Measurements from ENCODE around the gene PCDH9.
"Not testable (repeated sequence)": the region's sequence is repeated elsewhere in the genome, so short reads cannot be mapped to it uniquely, and the experiment has no call there.

Gene PCDH9

GRCh38 chr13:66312312-66313087, 917.6 kb downstream of the PCDH9 start:
- no peak for DNase-seq

GRCh38 chr13:66305961-66306617, 924.0 kb downstream of the PCDH9 start:
- no peak for DNase-seq

- no peak for DNase-seq
Observed at GRCh38 chr13:66301482-66301881, 928.7 kb downstream of the PCDH9 start.

GRCh38 chr13:66301006-66301405, 929.1 kb downstream of the PCDH9 start:
- DNase-seq: no peak

- DNase-seq: no peak
Observed at GRCh38 chr13:66296875-66297274, 933.3 kb downstream of the PCDH9 start.

GRCh38 chr13:66296328-66296727, 933.8 kb downstream of the PCDH9 start:
- no peak for DNase-seq

GRCh38 chr13:66286806-66287205, 943.3 kb downstream of the PCDH9 start:
- DNase-seq: not testable (repeated sequence)

GRCh38 chr13:66275416-66275815, 954.7 kb downstream of the PCDH9 start:
- DNase-seq: no peak

- no peak for DNase-seq
Observed at GRCh38 chr13:66273011-66273410, 957.1 kb downstream of the PCDH9 start.

- no peak for DNase-seq
Observed at GRCh38 chr13:66266761-66267160, 963.4 kb downstream of the PCDH9 start.

- no peak for DNase-seq
Observed at GRCh38 chr13:66266348-66266747, 963.8 kb downstream of the PCDH9 start.

GRCh38 chr13:66265371-66265770, 964.8 kb downstream of the PCDH9 start:
- DNase-seq: no peak

GRCh38 chr13:66264971-66265370, 965.2 kb downstream of the PCDH9 start:
- DNase-seq: no peak

- no peak for DNase-seq
Observed at GRCh38 chr13:66262330-66262729, 967.8 kb downstream of the PCDH9 start.

GRCh38 chr13:66259426-66259825, 970.7 kb downstream of the PCDH9 start:
- not testable (repeated sequence) for DNase-seq

Measured in CD4-positive, alpha-beta T cell treated with Interleukin-6 for 4 hours (primary cell).